HCEC 1CT (cell line): ENCODE data around the gene ARMH2.
"Not testable (repeated sequence)": the region's sequence is repeated elsewhere in the genome, so short reads cannot be mapped to it uniquely, and the experiment has no call there.

Experiments used
- DNase-seq: peaks from one replicate; pipeline ENCODE4 v3.0.0-alpha.2; 2017

The ARMH2 gene

DNA sequence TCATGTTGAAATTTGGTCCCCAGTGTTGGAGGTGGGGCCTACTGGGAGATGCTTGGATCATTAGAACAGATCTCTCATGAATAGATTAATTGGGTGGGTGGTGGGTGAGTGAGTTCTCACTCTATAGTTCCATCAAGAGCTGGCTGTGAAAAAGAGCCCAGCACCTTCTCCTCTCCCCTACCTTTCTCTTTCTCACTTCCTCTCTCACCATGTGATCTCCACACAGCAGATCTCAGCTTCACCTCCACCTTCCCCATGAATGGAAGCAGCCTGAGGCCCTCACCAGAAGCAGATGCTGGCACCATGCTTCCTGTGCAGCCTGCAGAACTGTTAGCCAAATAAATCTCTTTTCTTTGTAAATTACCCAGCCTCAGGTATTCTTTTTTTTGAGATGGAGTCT is 36.9 kb downstream of the ARMH2 start:
- no peak for DNase-seq

GRCh38 chr6:24761193-24761835 is 37.4 kb downstream of the ARMH2 start:
- no peak for DNase-seq

DNA sequence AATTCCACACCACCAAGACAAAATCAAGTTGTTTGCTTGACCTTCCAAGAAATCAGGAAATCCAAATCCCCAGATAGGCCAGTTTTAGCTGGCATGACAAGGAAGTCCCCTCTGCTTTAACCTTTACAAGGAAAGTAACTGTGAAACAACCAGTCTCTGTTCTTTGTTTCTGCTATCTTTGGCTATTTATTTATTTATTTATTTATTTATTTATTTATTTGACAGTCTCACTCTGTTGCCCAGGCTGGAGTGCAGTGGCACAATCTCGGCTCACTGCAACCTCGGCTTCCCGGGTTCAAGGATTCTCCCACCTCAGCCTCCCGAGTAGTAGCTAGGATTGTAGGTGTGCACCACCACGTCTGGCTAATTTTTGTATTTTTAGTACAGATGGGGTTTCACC is 38.5 kb downstream of the ARMH2 start:
- no peak for DNase-seq

GRCh38 chr6:24759718-24760117 is 39.0 kb downstream of the ARMH2 start:
- no peak for DNase-seq

- DNase-seq = no peak
Measured at GRCh38 chr6:24757611-24758010, 41.1 kb downstream of the ARMH2 start.

- no peak for DNase-seq
Measured at GRCh38 chr6:24755279-24755678, 43.4 kb downstream of the ARMH2 start.

- not testable (repeated sequence) for DNase-seq
Measured at GRCh38 chr6:24754378-24754777, 44.3 kb downstream of the ARMH2 start.

GRCh38 chr6:24753545-24753944 is 45.2 kb downstream of the ARMH2 start:
- DNase-seq = no peak

GRCh38 chr6:24752917-24753492 is 45.7 kb downstream of the ARMH2 start:
- no peak for DNase-seq

GRCh38 chr6:24752503-24752902 is 46.2 kb downstream of the ARMH2 start:
- DNase-seq = no peak

DNA sequence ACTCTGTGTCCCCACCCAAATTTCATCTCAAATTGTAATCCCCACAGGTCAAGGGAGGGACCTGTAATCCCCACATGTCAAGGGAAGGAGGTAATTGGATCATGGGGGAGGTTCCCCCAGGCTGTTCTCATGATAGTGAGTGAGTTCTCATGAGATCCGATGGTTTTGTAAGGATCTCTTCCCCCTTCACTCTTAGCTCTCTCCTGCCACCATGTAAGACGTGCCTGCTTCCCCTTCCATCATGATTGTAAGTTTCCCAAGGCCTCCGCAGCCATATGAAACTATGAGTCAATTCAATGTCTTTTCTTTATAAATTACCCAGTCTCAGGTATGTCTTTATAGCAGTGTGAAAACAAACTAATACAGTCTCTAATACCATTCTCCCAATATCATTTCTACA is 47.8 kb downstream of the ARMH2 start:
- DNase-seq = not testable (repeated sequence)

DNA sequence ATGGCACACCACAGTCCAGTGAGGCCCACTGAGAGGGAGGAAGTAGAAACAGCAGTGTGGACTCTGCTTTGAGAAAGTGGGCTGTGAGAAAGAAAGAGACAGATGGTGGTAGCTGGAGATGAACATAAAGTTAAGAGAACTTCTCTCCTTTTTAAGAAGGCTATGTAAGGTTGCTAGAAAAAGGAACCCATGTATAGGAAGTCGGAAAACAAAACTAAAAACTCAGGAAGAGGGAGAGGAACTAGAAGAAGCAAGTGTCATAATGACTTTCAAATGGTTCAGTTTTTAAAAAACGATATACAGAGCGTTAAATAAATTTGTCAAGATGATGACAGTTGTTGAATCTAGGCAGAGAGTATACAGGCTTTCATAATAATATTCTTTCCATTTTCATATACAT is 49.4 kb downstream of the ARMH2 start:
- no peak for DNase-seq
